ENCODE measurements around the gene PPCDC.

Gene PPCDC

GRCh38 chr15:74995182-74995778, 28.1 kb upstream of the PPCDC start, which contains the start of gene SCAMP5:
TSS of gene SCAMP5 (plus strand) at chr15:74995563. CDS start at chr15:75011840, 16,277 bp downstream.
- no peak for TF ChIP-seq CTCF (IDR thresholded peaks at IDR 0.05; ENCODE audit: low read length, missing control alignments)
- peak; percentile 95 for DNase-seq (ENCODE audit: low read depth)
- peak within 1 kb of the TSS; percentile 67 for H3K4me3 ChIP-seq (replicated peaks; ENCODE audit: low read depth, low read length)

GRCh38 chr15:74995779-74996765, 27.3 kb upstream of the PPCDC start:
- TF ChIP-seq CTCF (IDR thresholded peaks at IDR 0.05; ENCODE audit: low read length, missing control alignments) = no peak
- DNase-seq (ENCODE audit: low read depth) = no peak
- H3K4me3 ChIP-seq (replicated peaks; ENCODE audit: low read depth, low read length) = peak overlapping the region; percentile 67

GRCh38 chr15:74997141-74997540, 26.2 kb upstream of the PPCDC start:
- no peak overlapping the region for H3K4me3 ChIP-seq (replicated peaks; ENCODE audit: low read depth, low read length)
- no peak for TF ChIP-seq CTCF (IDR thresholded peaks at IDR 0.05; ENCODE audit: low read length, missing control alignments)
- no peak for DNase-seq (ENCODE audit: low read depth)

- no peak for DNase-seq (ENCODE audit: low read depth)
- no peak overlapping the region for H3K4me3 ChIP-seq (replicated peaks; ENCODE audit: low read depth, low read length)
- no peak for TF ChIP-seq CTCF (IDR thresholded peaks at IDR 0.05; ENCODE audit: low read length, missing control alignments)
Measured at GRCh38 chr15:74997543-74997942, 25.8 kb upstream of the PPCDC start.

- no peak overlapping the region for H3K4me3 ChIP-seq (replicated peaks; ENCODE audit: low read depth, low read length)
- TF ChIP-seq CTCF (IDR thresholded peaks at IDR 0.05; ENCODE audit: low read length, missing control alignments) = no peak
- DNase-seq (ENCODE audit: low read depth) = no peak
Measured at GRCh38 chr15:75001310-75001709, 22.1 kb upstream of the PPCDC start.

- no peak for TF ChIP-seq CTCF (IDR thresholded peaks at IDR 0.05; ENCODE audit: low read length, missing control alignments)
- no peak for DNase-seq (ENCODE audit: low read depth)
Measured at GRCh38 chr15:75002398-75002797, 21.0 kb upstream of the PPCDC start.

More at GRCh38 chr15:75002398-75002797, 21.0 kb upstream of the PPCDC start:
- H3K4me3 ChIP-seq (replicated peaks; ENCODE audit: low read depth, low read length) = no peak overlapping the region

Measured in fibroblast of pulmonary artery (primary cell).